Kidney (tissue), 14 donors: ENCODE measurements around the gene TGFB1. TPM values are rescaled to one million over a fixed set of nuclear protein-coding genes. Genes with fewer than 3 reads are reported as not detected.

Experiments used
- DNase-seq, 5 donors: peaks; one replicate each; pipeline ENCODE4 v3.0.0-alpha.2; 2013 to 2020
- FAIRE-seq: peaks from 2 replicates; lab custom pipeline; 2012; peaks lifted over from hg19 to GRCh38; lab: Jason Lieb, UNC
- H3K27ac ChIP-seq, 2 donors: one replicate each; pipeline ENCODE4 v1.7.0; 2013; ENCODE audit warnings: low read depth in 2 of 2, low read length in 2 of 2, inconsistent platforms in 1 of 2
- H3K27me3 ChIP-seq: one replicate; pipeline ENCODE4 v1.7.1; 2013; ENCODE audit warnings: low read length, inconsistent platforms; ENCODE audit not compliant: control insufficient read depth, insufficient read depth
- H3K36me3 ChIP-seq, 3 donors: one replicate each; pipeline versions ENCODE4 v1.7.0 to v1.7.1; 2013; ENCODE audit warnings: low read length in 3 of 3, control low read depth in 1 of 3, inconsistent platforms in 1 of 3; ENCODE audit not compliant: insufficient read depth in 3 of 3, control insufficient read depth in 2 of 3
- H3K4me1 ChIP-seq, 3 donors: one replicate each; pipeline versions ENCODE4 v1.7.0 to v1.7.1; 2013; ENCODE audit warnings: low read length in 3 of 3, inconsistent platforms in 1 of 3, low read depth in 1 of 3; ENCODE audit not compliant: control insufficient read depth in 2 of 3, insufficient read depth in 2 of 3
- H3K4me3 ChIP-seq, 3 donors: one replicate each; pipeline versions ENCODE4 v1.7.0 to v1.8.1; 2013; ENCODE audit warnings: low read length in 3 of 3, control low read depth in 1 of 3, inconsistent platforms in 1 of 3
- H3K9ac ChIP-seq, 3 donors: one replicate each; pipeline versions ENCODE4 v1.7.0 to v1.7.1; 2013; ENCODE audit warnings: low read length in 3 of 3, control low read depth in 1 of 3, inconsistent platforms in 1 of 3
- H3K9me3 ChIP-seq, 3 donors: one replicate each; pipeline versions ENCODE4 v1.7.0 to v1.7.1; 2013; ENCODE audit warnings: low read length in 3 of 3, control low read depth in 1 of 3, inconsistent platforms in 1 of 3; ENCODE audit not compliant: control insufficient read depth in 2 of 3, insufficient read depth in 1 of 3
- CTCF ChIP-seq: IDR thresholded peaks from 3 replicates; pipeline ENCODE4 v1.5.1; 2012; ENCODE audit warnings: mild to moderate bottlenecking, moderate library complexity, borderline replicate concordance; ENCODE audit not compliant: insufficient read depth; ENCODE audit errors: extremely low read depth
- intact Hi-C: fragments of 100-400 bp; cut with DNase I; formaldehyde crosslinking; loops from one replicate; pipeline ENCODE4 v1.11.1; 2022
- polyA plus RNA-seq: library from polyadenylated mRNA; stranded (reverse); fragments of 350-450 nt; fragmentation: Illumina TruSeq; extraction: RNeasy Lipid Tissue Mini Kit (QIAGEN cat#74804); gene quantifications from one replicate; pipeline ENCODE4 v1.2.3, GENCODE V29; 2014; ENCODE audit warnings: low read depth, low replicate concordance; ENCODE audit not compliant: insufficient read depth
- total RNA-seq: library from RNA; stranded (reverse); fragmentation: NEBNext Ultra II Directional; extraction: Animal tissue kit (Norgen Biotek cat#: 25700); gene quantifications from one replicate; pipeline ENCODE4 v1.2.1, GENCODE V29; 2021
- donor health status: control.
- donor health status: control.
- donor health status: control.
- donor health status: control.
- donor health status: control.
- donor health status: DM: yes; HTN: yes; CAD: no.
- donor health status: Normal renal cell carcinoma (clear cell type).

Gene TGFB1
- total and polyA plus RNA-seq, 2 donors from 2014 or later, result 19.1 to 48.0 TPM

GRCh38 chr19:41397086-41398049 is 43.6 kb upstream of the TGFB1 start, which contains the start of the genes BCKDHA and EXOSC5:
BCKDHA (plus strand) TSS chr19:41397818; CDS start chr19:41397828, 10 bp downstream.
EXOSC5 (minus strand) TSS chr19:41397359; CDS start chr19:41397328, 31 bp downstream.
- Histone ChIP-seq H3K27me3 (no peaks in the 10 kb centered on the region), H3K4me1 (peaks cover 0 to 16% (median 7%) of the 10 kb centered on the region in 3 donors), H3K27ac (peak within 1 kb of the TSS; percentile 91 to 97), H3K4me3 (peak within 1 kb of the TSS; percentile 93 to 100 (median 95)), H3K9ac (peak within 1 kb of the TSS; percentile 92 to 94 (median 93)), H3K9me3 (no peaks in the 10 kb centered on the region), H3K36me3 (peaks cover 0 to 3% (median 0%) of the 10 kb centered on the region in 3 donors)
- TF ChIP-seq CTCF, result no peak
- intact Hi-C loops, result no loop called here
- FAIRE-seq (peak; percentile 95), DNase-seq (peak; percentile 99 to 100 (median 99))

- DNase-seq (no peak), FAIRE-seq (no peak)
- no peak overlapping the region for H3K27ac ChIP-seq
- H3K36me3 ChIP-seq, result peaks cover 2 to 11% (median 6%) of the 10 kb centered on the region in 3 donors
- intact Hi-C loops, result no loop called here
- H3K4me1 ChIP-seq, result peaks cover 0 to 16% (median 7%) of the 10 kb centered on the region in 3 donors
- H3K9ac ChIP-seq, result no peak overlapping the region
- H3K4me3 ChIP-seq, result no peak overlapping the region
- TF ChIP-seq CTCF, result no peak
- no peaks in the 10 kb centered on the region for H3K27me3 ChIP-seq
- H3K9me3 ChIP-seq, result no peaks in the 10 kb centered on the region
Observed at GRCh38 chr19:41395355-41395754, 41.6 kb upstream of the TGFB1 start.

- no peaks in the 10 kb centered on the region for H3K9me3 ChIP-seq
- intact Hi-C loops, result no loop called here
- H3K9ac ChIP-seq, result no peak overlapping the region
- no peak overlapping the region for H3K27ac ChIP-seq
- no peaks in the 10 kb centered on the region for H3K27me3 ChIP-seq
- peaks cover 0 to 7% (median 0%) of the 10 kb centered on the region in 3 donors for H3K4me1 ChIP-seq
- H3K36me3 ChIP-seq, result peaks cover 2 to 14% (median 6%) of the 10 kb centered on the region in 3 donors
- FAIRE-seq, result no peak
- no peak overlapping the region for H3K4me3 ChIP-seq
- no peak for TF ChIP-seq CTCF
- no peak for DNase-seq
Observed at GRCh38 chr19:41392775-41393174, 39.1 kb upstream of the TGFB1 start.
